ENCODE results near the gene LY9.
A peak's percentile ranks its signal among the peaks of the same experiment; 100 is the strongest.

The LY9 gene

GRCh38 chr1:160800645-160801408 is 4.9 kb downstream of the LY9 start:
- DNase-seq (ENCODE audit: low read depth, low spot score): no peak

- DNase-seq (ENCODE audit: low read depth, low spot score): no peak
Measured at GRCh38 chr1:160801836-160802580, 6.0 kb downstream of the LY9 start.

DNA sequence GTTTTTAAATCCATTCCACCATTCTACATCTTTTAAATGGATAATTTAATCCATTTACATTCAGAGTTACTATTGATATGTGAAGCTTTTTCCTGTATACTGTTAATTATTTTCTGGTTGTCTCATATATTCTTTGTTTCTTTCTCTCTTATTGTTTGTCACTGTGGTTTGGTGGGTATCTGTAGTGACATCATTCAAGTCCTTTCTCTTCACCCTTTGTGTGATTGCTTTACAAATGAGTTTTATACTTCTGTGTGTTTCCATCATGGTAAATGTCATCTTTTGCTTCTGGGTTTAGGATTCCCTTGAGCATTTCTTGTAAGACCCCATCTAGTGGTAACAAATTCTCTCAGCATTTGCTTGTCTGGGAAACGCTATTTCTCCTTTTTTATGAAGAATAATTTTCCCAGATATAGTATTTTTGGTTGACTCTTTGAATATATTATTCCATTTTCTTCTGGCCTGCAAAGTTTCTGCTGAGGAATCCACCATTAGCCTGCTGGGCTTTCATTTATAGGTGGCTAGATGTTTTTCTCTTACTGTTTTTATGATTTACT is 10.2 kb downstream of the LY9 start:
- DNase-seq (ENCODE audit: low read depth, low spot score): no peak

DNA sequence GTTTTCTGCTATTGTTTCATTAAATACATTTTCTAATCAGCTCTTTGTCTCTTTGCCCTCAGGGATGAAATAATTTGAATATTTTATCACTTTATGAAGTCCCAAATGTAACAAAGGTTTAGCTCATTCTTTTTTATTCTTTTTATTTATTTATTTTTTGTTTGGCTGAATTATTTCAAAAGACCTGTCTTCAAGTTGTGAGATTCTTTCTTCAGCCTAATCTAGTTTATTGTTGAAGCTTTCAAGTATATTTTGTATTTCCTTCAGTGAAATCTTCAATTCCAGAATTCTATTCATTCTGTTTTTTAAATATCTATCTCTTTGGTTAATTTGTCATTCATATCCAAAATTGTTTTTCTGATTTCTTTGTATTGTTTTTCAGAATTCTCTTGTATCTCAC is 10.8 kb downstream of the LY9 start:
- no peak for DNase-seq (ENCODE audit: low read depth, low spot score)

DNA sequence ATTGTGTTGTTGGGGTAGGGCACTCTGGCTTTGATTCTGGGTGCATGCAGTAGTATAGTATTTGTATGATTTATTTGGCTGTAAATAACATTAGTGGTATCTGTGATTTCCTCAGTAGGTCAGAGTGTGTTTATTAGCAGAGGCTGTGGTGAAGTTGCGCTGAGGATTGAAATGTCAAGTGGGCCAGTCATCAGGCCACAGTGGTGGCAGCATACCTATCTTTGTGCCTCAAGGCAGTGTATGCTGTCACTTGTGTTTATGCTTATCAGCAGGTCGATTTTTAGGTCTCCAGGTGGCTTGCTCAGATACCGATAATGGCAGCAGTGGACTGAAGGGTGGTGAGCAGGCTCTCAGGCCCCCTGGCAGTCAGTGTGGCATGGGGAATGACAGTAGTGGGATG is 11.3 kb downstream of the LY9 start:
- DNase-seq (ENCODE audit: low read depth, low spot score): no peak

DNA sequence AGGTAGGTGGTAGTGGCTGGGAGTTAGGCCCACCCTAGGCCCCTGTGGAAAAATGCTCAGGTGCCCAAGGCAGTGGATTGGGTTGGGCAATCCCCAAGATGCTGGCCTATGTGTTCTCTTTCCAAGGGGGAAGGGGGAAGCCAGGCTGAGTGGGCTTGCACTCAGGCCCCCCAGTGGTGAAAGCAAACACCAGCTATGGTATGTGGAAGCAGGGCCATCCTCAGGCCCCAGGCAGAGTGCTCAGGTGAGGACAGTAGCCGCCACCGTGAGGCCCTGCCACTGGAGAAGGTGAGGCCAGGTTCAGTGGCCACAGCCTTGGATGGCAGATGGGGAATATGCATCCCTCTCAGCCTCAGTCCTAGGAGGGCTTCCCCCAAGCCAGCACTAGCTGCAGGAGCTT is 11.8 kb downstream of the LY9 start:
- DNase-seq (ENCODE audit: low read depth, low spot score): no peak

DNA sequence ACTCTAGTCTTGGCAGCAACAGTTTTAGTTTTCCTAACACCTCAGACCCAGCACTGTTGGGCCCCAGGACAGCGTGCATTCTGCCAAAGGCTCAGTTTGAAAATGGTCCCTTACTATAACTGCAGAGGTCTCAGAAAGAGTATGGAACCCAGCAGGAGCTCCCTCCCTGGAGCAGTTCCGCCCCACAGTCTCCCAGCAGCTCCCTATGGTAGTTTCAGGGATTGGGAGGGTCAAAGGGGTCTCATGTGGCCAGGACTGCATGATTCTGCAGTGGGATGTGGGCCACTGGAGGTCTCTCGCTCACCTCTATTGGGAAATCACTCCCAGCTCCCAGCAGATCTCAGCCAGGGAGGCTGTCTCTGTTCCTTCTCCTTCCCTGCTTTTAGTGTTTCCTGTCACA is 12.3 kb downstream of the LY9 start:
- no peak for DNase-seq (ENCODE audit: low read depth, low spot score)

GRCh38 chr1:160810486-160810885 is 14.5 kb downstream of the LY9 start:
- no peak for DNase-seq (ENCODE audit: low read depth, low spot score)

DNA sequence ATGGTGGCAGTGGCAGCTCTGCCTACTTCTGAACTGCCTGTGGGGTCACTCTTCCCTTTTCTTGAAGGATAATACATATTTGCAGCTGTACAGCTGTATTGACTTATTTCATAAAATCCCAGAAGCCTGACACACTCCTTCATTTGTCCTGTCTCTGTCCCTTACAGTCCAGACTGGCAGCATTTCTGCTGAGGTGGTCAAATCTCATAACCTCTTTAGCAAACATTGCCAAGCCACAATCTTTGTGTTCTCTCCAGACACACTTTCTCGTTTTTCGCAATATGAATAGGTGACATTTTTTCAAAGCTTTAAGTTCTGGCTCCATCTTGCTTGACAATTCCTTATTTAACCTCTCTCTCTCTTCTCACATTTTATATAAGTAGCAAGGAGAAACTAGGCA is 15.2 kb downstream of the LY9 start:
- DNase-seq (ENCODE audit: low read depth, low spot score): no peak

GRCh38 chr1:160813215-160813614 is 17.2 kb downstream of the LY9 start:
- DNase-seq (ENCODE audit: low read depth, low spot score): no peak

DNA sequence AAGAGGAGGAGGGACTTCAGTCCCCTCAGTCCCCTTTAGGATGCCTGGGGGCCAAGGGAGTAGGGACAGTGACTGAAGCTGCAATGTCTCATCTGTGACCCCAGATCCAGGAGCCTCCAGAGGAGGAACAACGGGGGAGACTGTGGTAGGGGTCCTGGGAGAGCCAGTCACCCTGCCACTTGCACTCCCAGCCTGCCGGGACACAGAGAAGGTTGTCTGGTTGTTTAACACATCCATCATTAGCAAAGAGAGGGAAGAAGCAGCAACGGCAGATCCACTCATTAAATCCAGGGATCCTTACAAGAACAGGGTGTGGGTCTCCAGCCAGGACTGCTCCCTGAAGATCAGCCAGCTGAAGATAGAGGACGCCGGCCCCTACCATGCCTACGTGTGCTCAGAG is 18.3 kb downstream of the LY9 start:
- no peak for DNase-seq (ENCODE audit: low read depth, low spot score)

- no peak for DNase-seq (ENCODE audit: low read depth, low spot score)
Measured at GRCh38 chr1:160814856-160815255, 18.9 kb downstream of the LY9 start.

- DNase-seq (ENCODE audit: low read depth, low spot score): no peak
Measured at GRCh38 chr1:160818207-160818937, 22.4 kb downstream of the LY9 start.

GRCh38 chr1:160819186-160819585 is 23.2 kb downstream of the LY9 start:
- DNase-seq (ENCODE audit: low read depth, low spot score): no peak

- DNase-seq (ENCODE audit: low read depth, low spot score): no peak
Measured at GRCh38 chr1:160821627-160822026, 25.7 kb downstream of the LY9 start.

GRCh38 chr1:160823296-160823695 is 27.3 kb downstream of the LY9 start:
- DNase-seq (ENCODE audit: low read depth, low spot score): no peak

DNA sequence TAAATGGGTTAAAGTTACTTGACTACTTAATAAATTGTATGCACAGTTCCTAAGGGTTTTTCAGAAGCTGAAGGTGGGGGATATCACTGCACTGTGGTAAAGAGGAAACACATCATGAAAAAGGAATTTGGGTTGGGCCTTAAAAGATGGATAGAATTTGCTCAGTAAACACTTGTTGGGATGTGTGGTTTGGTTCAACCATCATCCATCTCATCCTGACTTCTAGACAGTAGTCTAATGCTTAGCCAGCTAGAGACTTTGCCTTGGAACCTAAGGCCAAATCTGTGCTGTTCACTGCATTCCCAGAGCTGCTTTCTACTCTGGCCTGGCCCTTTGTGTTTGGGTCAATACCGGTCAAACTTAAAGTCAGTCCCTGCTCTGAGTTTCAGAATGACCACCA is 30.6 kb downstream of the LY9 start:
- DNase-seq (ENCODE audit: low read depth, low spot score): no peak

- no peak for DNase-seq (ENCODE audit: low read depth, low spot score)
Measured at GRCh38 chr1:160827418-160827817, 31.4 kb downstream of the LY9 start.

- DNase-seq (ENCODE audit: low read depth, low spot score): no peak
Measured at GRCh38 chr1:160829766-160830165, 33.8 kb downstream of the LY9 start.

DNA sequence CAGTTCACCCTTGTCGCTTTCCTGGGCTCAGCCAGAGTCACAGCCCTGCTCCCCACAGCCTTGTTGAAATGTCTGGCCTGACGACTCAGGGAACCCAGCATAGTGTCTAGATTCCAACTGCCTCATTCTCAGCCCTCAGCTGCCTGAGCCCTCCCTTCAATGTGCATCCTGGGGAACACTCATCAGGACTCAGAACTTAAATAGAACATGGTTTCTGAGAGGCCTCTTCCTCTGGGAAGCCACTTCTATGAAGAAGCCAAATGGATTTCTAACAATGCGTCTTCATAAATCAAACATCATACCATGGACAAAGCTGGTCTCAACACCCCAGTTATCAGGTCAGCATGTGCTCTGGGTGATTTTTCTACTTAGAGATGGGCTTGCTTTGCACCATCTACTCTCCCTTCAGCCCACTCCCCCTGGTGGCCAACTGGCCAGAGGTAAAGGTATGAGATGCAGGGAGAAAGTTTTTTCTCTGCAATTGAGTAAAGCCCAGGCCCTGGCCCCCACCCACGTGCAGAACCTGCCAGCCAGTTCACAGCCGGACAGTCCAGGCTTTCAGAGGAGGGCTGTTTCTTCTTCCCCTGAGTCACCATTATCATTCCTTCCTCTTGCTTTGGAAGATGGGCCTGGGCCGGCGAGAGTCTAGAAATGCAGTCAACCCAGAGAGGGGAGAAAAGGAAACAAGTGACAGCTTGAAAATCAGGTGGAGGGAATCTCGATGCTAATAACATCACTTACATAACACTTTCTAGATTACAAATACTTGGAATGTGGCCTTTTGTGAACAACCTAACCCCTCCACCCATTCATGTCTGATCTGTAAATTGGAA is 34.6 kb downstream of the LY9 start:
- peak; percentile 50 for DNase-seq (ENCODE audit: low read depth, low spot score)

GRCh38 chr1:160834945-160835565 is 39.1 kb downstream of the LY9 start:
- DNase-seq (ENCODE audit: low read depth, low spot score): peak; percentile 63

All from astrocyte of the hippocampus (primary cell).